Activated CD4-positive, CD25-positive, alpha-beta regulatory T cell treated with anti-CD3 and anti-CD28 coated beads, Interleukin-2, amount 50 U/mL, for 16 hours (primary cell): Measurements from ENCODE around the gene SEMA3E.

Experiments
- DNase-seq: peaks from one replicate; pipeline ENCODE4 v3.0.0-alpha.2; 2020; ENCODE audit warnings: low read depth, low spot score

SEMA3E gene

DNA sequence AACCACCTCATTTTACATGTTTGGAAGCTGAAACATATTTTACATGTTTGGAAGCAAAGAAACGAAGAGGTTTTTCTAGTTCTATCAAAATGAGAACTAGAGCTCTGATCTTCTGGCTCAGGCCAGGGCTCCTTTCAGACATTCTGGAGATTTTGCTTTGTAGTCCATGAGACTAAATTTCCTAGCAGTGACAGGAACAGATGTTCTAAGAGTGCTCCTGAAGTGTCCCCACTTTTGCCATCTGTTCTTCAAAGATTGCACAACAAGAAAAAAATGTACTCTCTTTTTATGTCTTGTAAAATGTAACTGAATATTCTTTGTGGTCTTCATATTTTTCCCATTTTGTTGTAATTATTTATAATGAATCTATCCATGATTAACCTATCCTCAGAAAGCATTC, 289.8 kb downstream of the SEMA3E start:
- no peak for DNase-seq

DNA sequence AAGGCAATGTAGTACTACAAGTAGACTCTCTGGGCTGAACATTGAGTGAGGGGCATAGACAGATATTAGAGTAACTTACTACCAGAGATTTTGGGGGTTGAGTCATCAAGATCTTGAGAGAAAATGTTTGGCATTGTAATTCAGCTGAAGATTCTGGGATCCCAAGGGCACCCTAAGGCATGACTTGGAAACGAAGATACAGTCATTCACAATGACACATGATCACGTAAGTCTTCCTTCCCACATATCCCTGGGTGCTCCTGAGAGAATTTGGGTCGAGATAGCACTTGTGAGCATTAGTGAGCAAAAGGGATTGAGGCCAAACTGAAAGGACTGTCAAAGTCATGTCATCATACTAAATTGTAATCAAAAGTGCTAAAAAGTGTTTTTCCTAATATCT, 293.8 kb downstream of the SEMA3E start:
- DNase-seq = no peak

DNA sequence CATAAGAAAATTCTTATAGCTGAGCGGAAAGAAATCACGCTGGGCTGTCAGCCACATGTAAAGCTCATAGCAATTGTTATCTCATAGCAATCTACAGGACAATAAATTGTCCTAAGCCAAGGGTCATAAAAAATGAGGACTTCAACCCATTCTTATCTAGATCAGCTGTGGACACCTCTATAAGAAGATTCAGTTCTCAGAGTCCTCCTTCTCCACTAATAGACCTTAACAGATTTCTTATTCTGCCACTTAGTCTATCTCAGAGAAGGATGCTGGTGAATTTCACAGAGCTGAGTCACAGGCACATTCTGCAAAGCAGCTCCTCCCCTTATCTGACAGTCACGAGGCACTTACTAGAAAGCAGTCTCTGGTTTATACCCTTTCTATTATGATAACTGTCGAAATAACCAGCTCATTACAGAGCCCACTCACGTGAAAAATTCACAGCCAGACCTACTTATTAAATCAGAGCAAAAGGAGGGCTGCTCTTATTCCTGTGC, 300.9 kb downstream of the SEMA3E start:
- DNase-seq = no peak

DNA sequence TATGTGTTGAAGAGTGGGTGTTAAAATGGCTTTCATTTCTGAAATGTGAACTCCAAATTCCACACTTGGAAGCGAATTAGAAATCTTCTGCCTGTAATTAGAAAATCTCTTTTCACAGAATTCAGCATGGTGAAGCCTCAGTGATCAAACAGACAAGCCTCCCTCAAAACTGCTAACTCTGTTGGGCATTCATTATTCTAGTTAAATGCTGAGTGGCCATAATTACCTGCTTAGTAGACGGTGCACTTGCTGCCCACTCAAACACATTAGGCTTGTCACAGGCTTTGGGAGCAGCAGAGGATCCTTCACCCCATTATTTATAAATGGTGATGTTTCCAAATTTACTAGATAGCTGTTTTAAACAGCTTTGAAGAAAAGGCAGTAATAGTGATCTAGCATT, 309.0 kb downstream of the SEMA3E start:
- no peak for DNase-seq

DNA sequence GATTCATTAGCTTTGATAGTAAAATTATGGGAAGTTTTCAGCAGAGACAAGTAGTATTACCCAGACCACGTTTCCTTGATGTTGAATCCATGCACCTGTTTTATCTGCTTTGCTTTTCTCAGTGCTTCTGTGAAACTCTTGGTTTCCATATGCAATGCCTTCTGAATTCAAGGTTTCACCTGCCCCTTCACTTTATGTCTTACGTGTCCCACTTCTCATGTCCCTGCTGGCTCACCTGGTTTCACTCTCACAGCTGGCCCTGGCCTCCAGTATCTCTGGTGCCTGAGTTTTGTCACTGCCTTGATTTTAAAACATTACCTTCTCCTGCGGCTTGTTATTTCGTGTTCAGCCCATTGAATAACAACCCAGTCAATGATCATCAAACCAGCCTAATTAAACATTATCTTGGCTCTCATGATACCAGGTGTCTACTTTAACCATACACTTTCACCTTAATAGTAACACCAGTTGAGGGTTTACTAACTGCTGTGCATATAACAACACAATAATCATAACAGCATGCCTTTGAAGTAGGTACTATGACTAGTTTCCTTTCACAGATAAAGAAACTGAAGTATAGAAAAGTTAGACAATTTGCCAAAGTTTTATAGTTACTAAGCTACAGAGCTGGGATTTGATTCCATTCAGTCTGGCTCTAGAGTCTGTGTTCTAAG, 310.5 kb downstream of the SEMA3E start:
- DNase-seq = no peak

DNA sequence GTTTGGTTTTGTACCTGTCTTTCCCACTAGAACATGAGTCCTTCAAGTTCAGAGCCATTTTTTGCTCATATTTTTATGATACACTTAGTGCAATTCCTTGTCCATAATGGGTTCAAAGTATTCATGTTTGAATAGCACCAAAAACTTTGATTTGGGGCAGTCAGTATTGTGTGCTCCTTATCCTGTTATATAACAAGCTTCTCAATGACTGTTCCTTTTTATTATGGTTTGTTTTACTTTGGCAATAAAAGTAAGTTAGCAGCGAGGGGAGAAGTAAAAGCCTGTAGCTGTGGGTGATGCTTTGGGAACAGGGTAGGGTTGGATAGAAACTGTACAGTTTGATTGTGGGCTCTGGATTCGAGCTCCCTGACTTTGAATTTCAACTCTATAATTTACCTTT, 311.9 kb downstream of the SEMA3E start:
- no peak for DNase-seq

DNA sequence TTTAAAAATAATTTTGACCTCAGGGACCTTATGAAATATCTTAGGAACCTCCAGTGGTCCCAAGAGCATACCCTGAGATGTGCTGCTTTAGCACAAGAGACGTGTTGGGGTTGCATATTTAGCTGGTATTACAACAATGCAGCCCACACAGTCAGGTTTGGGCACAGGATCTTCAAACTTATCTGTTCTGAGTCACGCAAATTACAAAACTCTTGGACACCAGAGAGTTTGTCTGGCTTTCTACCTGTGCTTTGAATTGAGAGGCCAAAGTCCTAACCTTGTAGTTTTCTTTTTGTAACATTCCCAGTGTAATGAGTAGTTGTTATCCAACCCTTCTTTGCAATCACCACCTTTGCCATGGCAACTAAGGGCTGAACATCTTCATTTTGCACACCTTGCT, 322.7 kb downstream of the SEMA3E start:
- no peak for DNase-seq

DNA sequence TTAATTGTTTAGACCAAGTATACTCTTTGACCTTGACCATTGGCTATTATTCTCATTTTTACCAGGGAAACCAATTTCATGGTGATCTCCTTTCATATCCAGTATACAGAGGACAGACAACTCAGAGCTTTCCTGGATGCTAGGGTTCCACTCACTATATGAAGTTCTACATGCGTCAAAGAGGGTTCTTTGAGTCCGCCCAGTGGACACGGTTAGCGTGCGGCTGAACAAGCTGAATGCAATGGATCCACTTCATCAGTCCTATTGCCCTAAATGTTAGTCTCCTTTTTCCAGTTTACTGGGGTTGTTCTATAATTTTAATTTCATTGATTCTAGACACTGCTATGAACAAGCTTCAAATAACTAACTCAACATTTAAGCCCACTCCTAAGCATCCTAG, 323.9 kb downstream of the SEMA3E start:
- no peak for DNase-seq

DNA sequence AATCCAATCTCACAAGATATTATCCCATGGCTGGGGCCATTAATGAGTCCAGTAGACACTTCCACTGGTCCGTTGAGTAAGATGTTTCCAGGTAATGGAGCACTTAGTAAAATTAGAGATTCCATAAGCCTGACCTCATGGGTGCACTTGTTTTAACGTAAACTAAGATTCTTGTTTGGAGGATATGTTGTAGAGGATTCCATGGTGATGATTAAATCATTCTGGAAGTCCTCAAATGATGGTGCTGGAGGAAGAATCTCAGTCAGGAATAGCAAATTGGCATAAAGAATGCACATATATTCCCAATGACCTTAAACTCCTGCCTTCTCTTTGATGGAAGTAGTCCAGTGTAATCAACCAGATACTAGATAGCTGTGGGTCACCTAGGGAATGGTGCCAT, 324.3 kb downstream of the SEMA3E start:
- DNase-seq = no peak

DNA sequence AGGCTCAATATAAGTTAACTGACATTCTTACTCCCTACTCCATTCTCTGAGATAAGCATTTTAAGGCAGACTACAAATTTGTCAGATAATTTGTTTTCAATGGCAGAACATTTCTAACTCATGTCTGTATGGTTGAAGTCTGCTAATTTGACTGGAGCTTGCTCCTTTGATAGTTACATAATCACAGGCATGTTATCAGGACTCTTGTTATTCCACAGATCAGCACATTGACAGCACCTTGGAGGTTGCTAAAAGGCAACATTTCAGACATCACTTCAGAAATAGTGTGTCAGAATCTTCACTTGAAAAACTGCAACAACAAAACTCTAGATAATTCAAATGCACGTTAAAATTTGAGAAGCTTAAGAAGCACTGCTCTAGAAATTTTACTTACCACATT, 327.9 kb downstream of the SEMA3E start:
- DNase-seq = no peak

DNA sequence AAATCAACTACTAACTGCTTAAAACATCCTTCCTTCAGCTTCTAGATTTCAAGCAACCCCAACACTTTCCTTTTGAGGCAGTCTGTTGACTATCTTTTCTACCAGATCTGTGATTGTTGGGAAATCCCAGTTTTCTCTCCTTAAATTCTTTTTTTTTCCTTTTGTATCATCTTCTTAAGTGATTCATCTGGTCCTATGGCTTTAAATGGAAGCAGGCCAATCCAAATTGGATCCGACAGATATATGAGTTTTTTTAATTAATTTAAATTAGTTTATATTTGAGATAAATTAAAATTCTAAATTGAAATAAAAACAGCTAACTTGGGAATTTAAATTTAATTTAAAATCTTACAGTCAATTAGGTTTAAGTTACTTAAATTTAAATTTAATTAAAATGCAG, 335.0 kb downstream of the SEMA3E start:
- DNase-seq = no peak
